ENCODE data around the gene CAMK1D.
"Not testable (repeated sequence)": the region's sequence is repeated elsewhere in the genome, so short reads cannot be mapped to it uniquely, and the experiment has no call there.

DNA sequence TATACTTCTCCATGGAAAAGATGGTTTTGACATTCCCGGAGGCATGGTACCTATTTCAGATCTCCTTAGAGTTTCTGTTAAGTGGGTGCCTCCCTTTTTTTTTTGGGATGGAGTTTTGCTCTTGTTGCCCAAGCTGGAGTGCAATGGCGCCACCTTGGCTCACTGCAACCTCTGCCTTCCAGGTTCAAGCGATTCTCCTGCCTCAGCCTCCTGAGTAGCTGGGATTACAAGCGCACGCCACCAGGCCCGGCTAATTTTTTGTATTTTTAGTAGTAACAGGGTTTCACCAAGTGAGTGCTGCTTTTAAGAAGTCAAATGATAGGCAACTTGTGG lies 363.6 kb downstream of the CAMK1D start:
- TF ChIP-seq, protein P1, sequence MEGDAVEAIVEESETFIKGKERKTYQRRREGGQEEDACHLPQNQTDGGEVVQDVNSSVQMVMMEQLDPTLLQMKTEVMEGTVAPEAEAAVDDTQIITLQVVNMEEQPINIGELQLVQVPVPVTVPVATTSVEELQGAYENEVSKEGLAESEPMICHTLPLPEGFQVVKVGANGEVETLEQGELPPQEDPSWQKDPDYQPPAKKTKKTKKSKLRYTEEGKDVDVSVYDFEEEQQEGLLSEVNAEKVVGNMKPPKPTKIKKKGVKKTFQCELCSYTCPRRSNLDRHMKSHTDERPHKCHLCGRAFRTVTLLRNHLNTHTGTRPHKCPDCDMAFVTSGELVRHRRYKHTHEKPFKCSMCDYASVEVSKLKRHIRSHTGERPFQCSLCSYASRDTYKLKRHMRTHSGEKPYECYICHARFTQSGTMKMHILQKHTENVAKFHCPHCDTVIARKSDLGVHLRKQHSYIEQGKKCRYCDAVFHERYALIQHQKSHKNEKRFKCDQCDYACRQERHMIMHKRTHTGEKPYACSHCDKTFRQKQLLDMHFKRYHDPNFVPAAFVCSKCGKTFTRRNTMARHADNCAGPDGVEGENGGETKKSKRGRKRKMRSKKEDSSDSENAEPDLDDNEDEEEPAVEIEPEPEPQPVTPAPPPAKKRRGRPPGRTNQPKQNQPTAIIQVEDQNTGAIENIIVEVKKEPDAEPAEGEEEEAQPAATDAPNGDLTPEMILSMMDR (IDR thresholded peaks at IDR 0.05; ENCODE audit: borderline replicate concordance, extremely low read depth, low read length, poor library complexity, severe bottlenecking) = peak; percentile 13
- not testable (repeated sequence) for TF ChIP-seq EZH2 (IDR thresholded peaks at IDR 0.05; ENCODE audit: borderline replicate concordance, low read depth, low read length, severe bottlenecking)

Data from DND-41 (cell line).